ENCODE measurements around the gene COMMD1.

DNA sequence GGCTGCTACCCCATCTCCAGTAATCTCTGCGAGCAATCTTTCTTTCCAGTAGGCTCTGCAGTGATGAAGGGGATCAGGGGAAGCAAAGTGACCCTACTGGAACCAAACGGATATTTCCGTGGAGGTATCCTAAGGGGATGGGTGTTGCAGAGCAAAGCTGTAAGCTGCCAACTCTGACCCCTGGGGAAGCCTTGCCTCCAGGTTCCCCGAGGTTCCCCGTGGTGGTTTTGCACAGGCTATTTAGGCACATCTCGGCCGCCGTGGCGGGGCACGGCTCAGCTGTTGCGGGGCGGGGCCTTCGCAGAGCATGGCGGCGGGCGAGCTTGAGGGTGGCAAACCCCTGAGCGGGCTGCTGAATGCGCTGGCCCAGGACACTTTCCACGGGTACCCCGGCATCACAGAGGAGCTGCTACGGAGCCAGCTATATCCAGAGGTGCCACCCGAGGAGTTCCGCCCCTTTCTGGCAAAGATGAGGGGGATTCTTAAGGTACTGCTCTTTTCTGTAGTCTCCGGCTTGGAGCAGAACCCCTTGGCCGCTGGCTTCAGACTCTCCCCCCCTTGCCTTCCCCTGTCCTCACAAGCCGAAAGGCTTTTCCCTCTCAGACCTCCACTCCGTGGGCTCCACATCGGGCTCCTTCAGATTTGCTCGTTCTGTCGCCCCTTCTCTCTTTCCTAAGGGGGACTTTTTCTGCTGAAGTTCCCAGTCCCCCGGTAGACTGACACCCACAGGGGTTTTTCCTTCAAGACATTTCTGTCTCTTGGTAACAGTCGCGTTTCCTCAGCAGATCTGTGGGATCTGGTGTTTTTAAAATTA lies at the start of gene COMMD1:
- TF ChIP-seq CTCF (IDR thresholded peaks at IDR 0.05; ENCODE audit: low read depth, low read length, poor library complexity, severe bottlenecking): no peak
- no peak for TF ChIP-seq EZH2phosphoT487 (IDR thresholded peaks at IDR 0.05; ENCODE audit: borderline replicate concordance, low read length)

Measured in DOHH2 (cell line).